ENCODE data around the gene CSPG4.

DNA sequence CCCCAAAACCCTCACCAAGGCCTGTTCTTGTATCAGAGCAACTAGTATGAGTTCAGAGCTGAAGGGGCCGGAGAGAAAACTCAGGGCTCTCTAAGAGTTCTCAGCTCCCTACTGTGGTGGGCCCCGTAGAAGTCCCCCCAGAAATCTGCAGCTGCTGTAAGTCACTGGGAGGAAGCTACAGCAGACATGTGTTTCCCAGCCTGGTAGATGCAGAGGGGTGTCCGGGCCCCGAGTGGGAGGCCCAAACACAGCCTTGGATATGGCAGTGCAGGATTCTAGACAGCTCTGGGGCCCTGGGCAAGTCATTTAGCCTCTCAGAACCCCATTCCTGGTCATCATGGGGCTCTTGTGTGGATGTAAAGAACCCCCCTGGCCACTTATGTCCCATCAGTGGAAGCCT lies 39.2 kb upstream of the CSPG4 start:
- TF ChIP-seq POLR2A (IDR thresholded peaks at IDR 0.05; ENCODE audit: low read length): no peak
- no peak for TF ChIP-seq GATA1 (IDR thresholded peaks at IDR 0.05; ENCODE audit: low read depth, low read length)

Measured in erythroblast (primary cell).